ENCODE results near the gene CFAP43.

CFAP43 gene

DNA sequence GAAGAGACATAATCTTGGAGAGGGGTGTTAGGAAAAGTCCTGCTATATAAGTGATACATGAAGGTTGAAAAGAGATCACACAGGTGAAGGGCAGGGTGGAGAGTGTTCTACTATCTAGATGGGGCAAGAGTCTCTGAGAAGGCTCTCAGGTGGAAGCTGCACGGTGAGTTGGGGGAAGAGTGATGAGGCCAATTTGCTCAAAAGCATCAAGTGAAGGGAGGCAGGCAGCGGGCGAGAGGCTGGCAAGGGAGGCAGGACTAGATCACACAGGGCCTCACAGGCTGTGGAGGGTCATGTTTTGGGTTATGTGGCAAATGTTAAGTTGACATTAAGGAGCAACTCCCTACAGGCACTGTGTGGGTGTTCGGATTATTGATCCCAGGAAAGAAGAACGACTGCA is 143.9 kb downstream of the CFAP43 start:
- no peak for DNase-seq

DNA sequence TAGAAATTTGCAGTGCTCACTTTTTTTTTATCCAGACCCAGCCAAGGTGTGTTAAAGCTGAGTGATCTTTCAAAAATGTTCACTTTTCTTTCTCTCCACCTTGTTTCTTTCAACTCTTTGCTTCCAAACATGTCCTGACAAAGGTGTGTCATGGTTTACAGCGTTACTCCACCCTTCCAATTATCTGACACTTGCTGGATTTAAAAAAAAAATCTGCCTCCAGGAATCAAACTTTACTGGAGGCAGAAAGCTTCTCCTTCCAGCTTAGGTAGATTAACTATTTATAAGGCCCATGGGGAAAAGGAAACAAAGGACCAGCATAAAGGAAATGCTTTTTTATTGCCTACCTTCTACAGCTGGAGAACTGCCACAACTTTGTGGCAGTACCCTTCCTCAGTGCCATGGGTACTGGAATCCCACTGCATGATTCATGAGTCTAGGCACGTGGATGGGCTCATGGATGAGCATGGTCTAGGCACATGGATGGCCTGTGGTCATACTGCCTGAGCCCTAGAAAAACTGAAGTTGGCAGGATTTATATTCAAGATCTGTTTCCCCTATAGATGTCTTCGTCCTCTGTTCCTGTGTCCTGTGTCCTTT is 146.3 kb downstream of the CFAP43 start, which contains the start of gene COL17A1:
Gene COL17A1, minus strand, starts transcription at position 80 of the 600 bp plus-strand sequence. CDS start 5,207 bp downstream, outside the sequence.
- no peak for DNase-seq

DNA sequence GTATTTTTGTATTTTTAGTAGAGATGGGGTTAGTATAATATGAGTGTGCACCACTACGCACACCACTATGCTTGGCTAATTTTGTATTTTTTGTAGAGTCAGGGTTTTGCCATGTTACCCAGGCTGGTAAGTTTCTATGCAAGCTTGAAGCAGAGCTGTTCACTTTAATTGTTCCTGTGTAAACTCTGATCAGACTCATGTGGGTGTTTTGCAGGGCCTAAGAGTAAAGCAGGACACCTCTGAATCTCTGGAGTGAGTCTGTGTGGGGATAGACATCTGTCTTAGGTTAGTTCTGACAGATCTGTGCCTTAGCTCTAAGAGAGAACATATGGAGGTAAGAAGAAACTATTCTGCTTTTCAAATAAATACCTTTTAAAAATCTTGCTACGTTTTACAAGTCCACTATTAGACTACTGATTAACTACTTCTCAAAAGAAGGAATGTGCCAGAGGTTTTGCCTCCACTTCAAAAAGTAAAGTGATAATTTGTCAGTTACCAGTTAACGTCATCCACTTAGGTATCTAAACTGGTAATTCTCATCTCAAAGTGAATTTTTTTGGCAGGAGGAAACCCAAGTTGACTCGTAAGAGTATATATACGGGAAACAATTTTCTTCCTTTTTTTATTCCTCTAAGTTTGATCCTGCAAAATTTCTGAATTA is 147.6 kb downstream of the CFAP43 start:
- no peak for DNase-seq

DNA sequence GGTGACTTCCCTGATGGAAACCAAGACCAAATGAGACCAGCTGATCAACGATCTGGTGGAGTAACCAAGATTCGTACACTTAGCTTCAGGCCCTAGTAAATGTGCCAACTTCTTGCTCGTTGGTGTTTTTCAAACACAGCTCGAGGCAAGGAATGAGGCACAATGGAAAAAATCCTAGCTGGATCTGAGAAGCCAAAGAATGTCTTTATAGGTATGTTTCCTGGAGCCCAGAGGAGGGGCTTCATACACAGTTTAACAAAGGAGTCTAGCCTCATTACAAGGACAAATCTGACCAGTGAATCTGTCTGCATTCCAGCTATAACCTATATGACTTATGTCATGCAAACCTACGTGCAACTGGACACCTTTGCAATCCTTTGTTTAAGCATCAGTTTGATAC is 150.2 kb downstream of the CFAP43 start:
- DNase-seq: no peak

DNA sequence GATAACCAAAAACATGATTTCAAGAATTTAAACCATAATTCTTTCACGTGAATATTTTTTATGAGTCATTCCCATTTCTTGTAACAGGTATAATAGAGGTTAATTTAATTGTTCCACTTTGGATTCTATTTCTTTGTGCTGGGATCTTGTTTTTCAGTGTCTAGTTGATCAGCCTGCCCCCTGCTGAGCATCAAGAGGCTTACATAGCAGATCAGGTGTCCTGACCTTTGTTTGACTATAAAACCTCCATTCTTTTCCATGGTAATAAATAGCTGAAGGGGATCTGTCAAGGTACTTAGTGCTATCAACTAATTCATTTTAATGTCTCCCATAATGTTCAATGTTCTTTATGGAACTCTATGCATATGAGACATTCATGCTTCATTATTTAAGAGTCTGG is 151.4 kb downstream of the CFAP43 start:
- no peak for DNase-seq

Data from right hindlimb (tissue), 1 donor.